KMS-11 (cell line): Measurements from ENCODE around the gene FOXL1.

ENCODE experiments used
- H2AFZ ChIP-seq: fragments of 200-600 bp; sonication (generic); 2 replicates; pipeline ENCODE4 v1.6.1; 2016; ENCODE audit warnings: antibody characterized with exemption, mixed run types, low read depth
- H3K27ac ChIP-seq: fragments of 200-600 bp; sonication (generic); 2 replicates; pipeline ENCODE4 v1.6.1; 2016; ENCODE audit warnings: mild to moderate bottlenecking, mixed run types
- H3K27me3 ChIP-seq: fragments of 200-600 bp; sonication (generic); 2 replicates; pipeline ENCODE4 v1.6.1; 2017; ENCODE audit warnings: mild to moderate bottlenecking, low read depth, mixed run types, moderate library complexity; ENCODE audit not compliant: insufficient read depth
- H3K36me3 ChIP-seq: fragments of 200-600 bp; sonication (generic); 2 replicates; pipeline ENCODE4 v1.6.1; 2017; ENCODE audit warnings: mild to moderate bottlenecking, mixed run types; ENCODE audit not compliant: insufficient read depth
- H3K4me1 ChIP-seq: fragments of 200-600 bp; sonication (generic); 2 replicates; pipeline ENCODE4 v1.6.1; 2016; ENCODE audit warnings: mild to moderate bottlenecking, low read depth, mixed run types; ENCODE audit not compliant: poor library complexity, severe bottlenecking
- H3K4me2 ChIP-seq: fragments of 200-600 bp; sonication (generic); 2 replicates; pipeline ENCODE4 v1.7.0; 2016; ENCODE audit warnings: mild to moderate bottlenecking, mixed run types
- H3K4me3 ChIP-seq: fragments of 200-600 bp; sonication (generic); IDR thresholded peaks from 2 replicates; pipeline ENCODE4 v1.6.1; 2017; ENCODE audit warnings: low read depth, low read length, mixed read lengths; ENCODE audit not compliant: insufficient read depth
- H3K79me2 ChIP-seq: fragments of 200-600 bp; sonication (generic); 2 replicates; pipeline ENCODE4 v1.6.1; 2016; ENCODE audit warnings: low read depth, mixed run types; ENCODE audit not compliant: insufficient read depth
- H3K9ac ChIP-seq: fragments of 200-600 bp; sonication (generic); 2 replicates; pipeline ENCODE4 v1.6.1; 2016; ENCODE audit warnings: mild to moderate bottlenecking, mixed run types
- H4K20me1 ChIP-seq: fragments of 200-600 bp; sonication (generic); 2 replicates; pipeline ENCODE4 v1.6.1; 2016; ENCODE audit warnings: mild to moderate bottlenecking, mixed run types; ENCODE audit not compliant: insufficient read depth
- TF ChIP-seq, protein P1 (sequence below): fragments of 200-600 bp; sonication (generic); conservative IDR thresholded peaks from 2 replicates; pipeline ENCODE4 v1.6.1; 2017; ENCODE audit warnings: low read depth, mild to moderate bottlenecking, antibody characterized with exemption, low read length, moderate library complexity, mixed read lengths

The FOXL1 gene

DNA sequence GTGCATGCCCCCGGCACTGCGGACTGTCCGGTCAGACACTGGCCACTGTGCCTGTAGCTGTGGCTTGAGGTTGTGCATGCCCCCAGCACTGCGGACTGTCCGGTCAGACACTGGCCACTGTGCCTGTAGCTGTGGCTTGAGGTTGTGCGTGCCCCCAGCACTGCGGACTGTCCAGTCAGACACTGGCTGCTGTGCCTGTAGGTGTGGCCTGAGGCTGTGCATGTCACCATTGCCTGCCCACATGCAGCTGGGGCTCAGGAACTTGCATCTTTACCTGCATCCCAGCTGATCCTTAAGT is 28.5 kb upstream of the FOXL1 start:
- H3K4me1 ChIP-seq = peaks cover 6% of the 10 kb centered on the region
- H3K4me2 ChIP-seq = no peak overlapping the region
- TF ChIP-seq, protein P1, sequence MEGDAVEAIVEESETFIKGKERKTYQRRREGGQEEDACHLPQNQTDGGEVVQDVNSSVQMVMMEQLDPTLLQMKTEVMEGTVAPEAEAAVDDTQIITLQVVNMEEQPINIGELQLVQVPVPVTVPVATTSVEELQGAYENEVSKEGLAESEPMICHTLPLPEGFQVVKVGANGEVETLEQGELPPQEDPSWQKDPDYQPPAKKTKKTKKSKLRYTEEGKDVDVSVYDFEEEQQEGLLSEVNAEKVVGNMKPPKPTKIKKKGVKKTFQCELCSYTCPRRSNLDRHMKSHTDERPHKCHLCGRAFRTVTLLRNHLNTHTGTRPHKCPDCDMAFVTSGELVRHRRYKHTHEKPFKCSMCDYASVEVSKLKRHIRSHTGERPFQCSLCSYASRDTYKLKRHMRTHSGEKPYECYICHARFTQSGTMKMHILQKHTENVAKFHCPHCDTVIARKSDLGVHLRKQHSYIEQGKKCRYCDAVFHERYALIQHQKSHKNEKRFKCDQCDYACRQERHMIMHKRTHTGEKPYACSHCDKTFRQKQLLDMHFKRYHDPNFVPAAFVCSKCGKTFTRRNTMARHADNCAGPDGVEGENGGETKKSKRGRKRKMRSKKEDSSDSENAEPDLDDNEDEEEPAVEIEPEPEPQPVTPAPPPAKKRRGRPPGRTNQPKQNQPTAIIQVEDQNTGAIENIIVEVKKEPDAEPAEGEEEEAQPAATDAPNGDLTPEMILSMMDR = no peak
- H3K4me3 ChIP-seq = no peak overlapping the region
- no peak overlapping the region for H3K27ac ChIP-seq
- no peaks in the 10 kb centered on the region for H3K27me3 ChIP-seq
- H3K79me2 ChIP-seq = peaks cover 9% of the 10 kb centered on the region; the same call in 1 of the 2 replicates
- H2AFZ ChIP-seq = no peak overlapping the region
- H3K36me3 ChIP-seq = no peaks in the 10 kb centered on the region; the same call in 1 of the 2 replicates
- H4K20me1 ChIP-seq = no peaks in the 10 kb centered on the region
- no peak overlapping the region for H3K9ac ChIP-seq

DNA sequence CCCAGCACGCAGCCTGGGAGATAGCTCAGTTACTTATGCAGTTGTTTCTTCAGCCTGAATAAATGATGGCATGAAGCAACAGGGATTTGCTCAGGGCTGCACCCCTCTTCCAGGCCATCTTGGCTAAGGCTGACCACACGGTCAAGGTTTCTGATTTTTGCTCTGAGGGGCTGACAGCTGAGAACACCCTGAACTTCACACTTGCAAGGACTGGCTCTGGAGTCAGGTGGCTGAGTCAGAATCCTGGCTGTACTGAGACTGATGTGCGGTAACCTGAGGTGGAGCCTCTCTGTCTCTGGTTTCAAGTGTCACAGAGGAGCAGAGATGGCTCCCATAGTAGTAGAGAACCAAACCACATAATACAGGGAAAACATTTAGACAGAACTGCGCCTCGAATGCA is 28.1 kb upstream of the FOXL1 start:
- H3K79me2 ChIP-seq = peaks cover 9% of the 10 kb centered on the region; the same call in 1 of the 2 replicates
- no peaks in the 10 kb centered on the region for H4K20me1 ChIP-seq
- peaks cover 6% of the 10 kb centered on the region for H3K4me1 ChIP-seq
- H3K27ac ChIP-seq = no peak overlapping the region
- no peak overlapping the region for H3K9ac ChIP-seq
- H2AFZ ChIP-seq = no peak overlapping the region
- H3K4me3 ChIP-seq = no peak overlapping the region
- H3K27me3 ChIP-seq = no peaks in the 10 kb centered on the region
- TF ChIP-seq, protein P1 = no peak
- H3K4me2 ChIP-seq = no peak overlapping the region
- H3K36me3 ChIP-seq = no peaks in the 10 kb centered on the region; the same call in 1 of the 2 replicates

DNA sequence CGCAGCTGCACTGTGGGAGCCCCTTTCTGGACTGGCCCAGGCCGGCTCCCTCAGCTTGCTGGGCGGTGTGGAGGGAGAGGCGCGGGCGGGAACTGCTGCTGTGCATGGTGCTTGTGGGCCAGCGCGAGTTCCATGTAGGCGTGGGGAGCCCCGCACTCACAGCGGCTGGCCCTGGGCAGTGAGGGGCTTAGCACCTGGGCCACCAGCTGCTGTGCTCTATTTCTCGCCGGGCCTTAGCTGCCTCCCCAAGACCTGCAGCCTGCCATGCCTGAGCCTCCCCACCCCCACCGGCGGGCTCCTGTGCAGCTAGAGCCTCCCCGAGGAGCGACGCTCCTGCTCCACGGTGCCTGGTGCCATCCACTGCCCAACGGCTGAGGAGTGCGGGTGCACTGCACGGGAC is 25.0 kb upstream of the FOXL1 start:
- H3K4me2 ChIP-seq = no peak overlapping the region
- H3K79me2 ChIP-seq = peaks cover 9% of the 10 kb centered on the region; the same call in 1 of the 2 replicates
- no peak overlapping the region for H2AFZ ChIP-seq
- TF ChIP-seq, protein P1 = no peak
- peaks cover 10% of the 10 kb centered on the region for H3K4me1 ChIP-seq
- H3K9ac ChIP-seq = no peak overlapping the region
- peaks cover 9% of the 10 kb centered on the region; the same call in 1 of the 2 replicates for H3K27me3 ChIP-seq
- no peak overlapping the region for H3K4me3 ChIP-seq
- no peaks in the 10 kb centered on the region for H4K20me1 ChIP-seq
- H3K27ac ChIP-seq = no peak overlapping the region
- no peaks in the 10 kb centered on the region for H3K36me3 ChIP-seq

DNA sequence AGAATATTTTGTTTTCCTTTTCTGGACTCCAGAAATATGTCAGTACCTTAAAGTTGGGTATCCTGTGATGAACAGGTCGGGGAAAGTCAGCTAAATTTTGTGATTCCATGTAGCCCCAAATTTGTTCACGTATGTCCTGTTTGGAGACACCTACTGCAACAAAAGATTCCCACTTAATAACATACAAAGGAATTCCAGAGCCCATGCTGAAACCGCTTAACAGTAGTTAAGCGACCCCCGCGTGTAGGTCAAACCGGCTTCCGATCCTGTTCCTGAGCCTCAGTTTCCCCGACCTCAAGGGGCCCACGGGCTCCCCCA is 23.8 kb upstream of the FOXL1 start:
- Histone ChIP-seq H3K79me2 (peaks cover 9% of the 10 kb centered on the region; the same call in 1 of the 2 replicates), H4K20me1 (no peaks in the 10 kb centered on the region), H3K27me3 (peaks cover 10% of the 10 kb centered on the region; the same call in 1 of the 2 replicates), H3K27ac (peak overlapping the region; percentile 66), H2AFZ (peak overlapping the region; percentile 88), H3K4me2 (peak overlapping the region; percentile 56), H3K9ac (peak overlapping the region; percentile 93), H3K36me3 (no peaks in the 10 kb centered on the region), H3K4me3 (peak overlapping the region; percentile 42), H3K4me1 (peaks cover 10% of the 10 kb centered on the region)
- TF ChIP-seq, protein P1 = no peak
